GM10847 (cell line): ENCODE results near the gene DNAJC15.

ENCODE experiments used
- POLR2A ChIP-seq: IDR thresholded peaks from 2 replicates; pipeline ENCODE4 v1.6.1; 2011; ENCODE audit not compliant: insufficient read length; ENCODE audit errors: extremely low read depth

DNAJC15 gene

GRCh38 chr13:43143591-43143990, 120.2 kb downstream of the DNAJC15 start:
- TF ChIP-seq POLR2A: no peak

DNA sequence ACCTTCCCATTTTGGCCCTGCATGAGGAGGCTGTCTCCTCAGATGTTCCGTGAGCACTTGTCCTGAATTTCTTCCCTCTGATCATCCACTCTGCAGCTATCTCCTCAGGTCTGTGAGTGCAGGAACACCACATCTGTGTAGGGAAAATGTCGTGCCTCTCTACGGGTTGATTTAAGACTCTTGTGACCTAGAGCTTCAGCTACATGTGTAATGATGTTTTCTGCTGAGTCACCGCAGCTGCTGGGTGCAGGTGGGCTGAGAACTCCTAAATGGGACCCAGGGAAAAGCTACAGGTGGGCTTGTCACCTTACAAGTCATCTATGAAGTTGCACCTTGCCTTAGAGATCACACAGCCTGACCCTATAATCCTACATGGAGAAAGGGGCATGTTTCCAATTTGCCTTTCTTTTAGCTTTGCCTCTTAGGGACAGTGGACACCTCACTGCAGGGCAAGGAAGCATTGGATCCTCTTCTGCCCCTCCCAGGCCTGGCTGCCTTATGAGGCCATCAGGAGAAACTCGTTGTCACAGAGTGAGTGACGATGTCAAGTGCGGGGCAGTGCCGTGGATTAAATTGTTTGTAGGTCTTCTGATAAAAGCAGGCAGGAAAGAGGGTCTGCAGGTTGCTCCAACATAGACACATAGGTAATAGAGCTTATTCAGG, 122.3 kb downstream of the DNAJC15 start:
- no peak for TF ChIP-seq POLR2A

- no peak for TF ChIP-seq POLR2A
Observed at GRCh38 chr13:43146400-43146799, 123.0 kb downstream of the DNAJC15 start.

DNA sequence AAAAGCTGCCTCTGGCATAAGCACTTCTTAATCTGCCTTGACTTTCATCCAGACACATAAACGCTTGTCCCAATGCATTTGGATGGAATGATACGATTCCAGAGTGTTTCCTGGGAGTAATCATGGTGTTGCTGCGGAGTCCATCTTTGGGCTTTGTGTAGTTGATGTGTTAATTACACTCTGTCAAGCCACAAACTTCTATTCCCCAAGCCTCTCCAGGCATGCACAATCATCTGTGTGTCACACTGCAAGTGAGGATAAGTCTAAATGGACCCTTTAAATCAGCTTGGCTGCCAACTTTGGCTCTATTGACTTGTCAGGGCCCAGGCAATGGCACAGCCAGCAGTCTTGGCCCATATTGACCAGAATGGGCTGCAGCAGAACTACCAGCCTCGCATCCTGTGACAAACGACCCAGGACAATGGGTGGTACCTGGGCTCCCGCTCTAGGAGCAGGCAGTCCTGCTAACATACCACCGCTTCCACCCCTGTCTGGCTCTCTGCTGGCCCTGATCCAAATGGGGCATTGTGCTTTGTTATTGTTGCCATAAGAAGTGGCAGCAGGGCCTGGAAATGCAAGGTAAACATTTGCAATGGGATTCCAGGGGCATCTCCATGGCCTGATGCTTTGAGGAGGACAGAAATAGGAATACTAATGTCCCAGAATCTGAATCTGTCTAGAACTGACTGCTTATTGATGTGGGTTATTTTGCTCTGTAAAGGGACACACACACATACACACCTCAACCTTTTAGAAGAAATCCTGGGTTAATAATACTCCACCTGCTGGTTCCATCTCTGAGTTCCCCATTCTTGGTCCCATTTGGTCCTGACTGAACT, 127.2 kb downstream of the DNAJC15 start:
- TF ChIP-seq POLR2A: no peak

DNA sequence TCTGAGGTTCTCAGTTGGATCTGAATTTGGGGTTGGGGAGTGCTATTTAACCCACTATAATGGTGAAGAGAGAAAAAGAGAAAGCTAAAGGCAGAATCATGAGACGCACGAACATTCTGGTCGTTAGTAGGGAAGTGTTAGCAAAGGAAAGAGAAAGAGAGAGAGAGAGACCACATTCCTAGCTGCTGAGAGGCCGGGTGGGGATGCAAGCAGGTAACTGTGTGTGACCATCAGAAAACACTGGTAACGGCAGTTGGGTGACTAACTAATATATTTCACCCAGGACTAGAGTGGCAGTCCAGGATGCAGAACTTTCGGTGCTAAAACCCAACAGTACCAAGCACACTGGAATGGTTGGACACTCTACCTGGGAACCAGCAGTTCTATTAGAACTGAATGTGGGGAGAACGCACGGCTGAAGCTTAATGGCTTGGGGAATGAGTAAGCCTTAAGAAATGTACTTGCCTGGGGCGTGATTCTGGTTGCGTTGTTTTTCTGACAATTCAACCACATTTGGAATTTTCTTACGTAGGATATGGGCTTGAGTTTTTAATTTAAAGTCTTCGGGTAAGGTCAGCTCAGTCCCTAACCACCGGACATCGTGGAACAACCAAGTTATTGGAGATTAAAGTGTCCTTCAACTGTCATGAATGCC, 130.2 kb downstream of the DNAJC15 start:
- no peak for TF ChIP-seq POLR2A

GRCh38 chr13:43154156-43154651, 130.8 kb downstream of the DNAJC15 start:
- no peak for TF ChIP-seq POLR2A

- TF ChIP-seq POLR2A: no peak
Observed at GRCh38 chr13:43154839-43155238, 131.5 kb downstream of the DNAJC15 start.

DNA sequence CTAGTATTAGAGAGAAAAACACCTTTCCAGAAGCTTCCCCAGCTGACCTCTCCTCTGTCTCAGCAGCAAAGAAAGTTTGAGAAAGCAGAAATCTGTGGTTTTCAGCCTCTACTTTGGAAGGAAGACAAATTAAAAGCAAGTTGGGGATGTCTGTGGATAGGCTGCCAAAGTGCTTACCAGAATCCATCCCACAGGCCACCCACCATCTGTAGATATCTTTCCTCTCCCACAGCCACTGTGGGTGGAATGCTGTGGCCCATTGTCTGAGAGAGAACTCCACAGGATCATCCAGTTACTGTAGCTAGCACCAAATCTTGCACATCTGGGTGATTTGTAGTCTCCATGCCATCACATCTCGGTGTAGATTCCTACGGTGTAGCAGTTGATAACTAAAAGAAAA, 133.5 kb downstream of the DNAJC15 start:
- TF ChIP-seq POLR2A: no peak

DNA sequence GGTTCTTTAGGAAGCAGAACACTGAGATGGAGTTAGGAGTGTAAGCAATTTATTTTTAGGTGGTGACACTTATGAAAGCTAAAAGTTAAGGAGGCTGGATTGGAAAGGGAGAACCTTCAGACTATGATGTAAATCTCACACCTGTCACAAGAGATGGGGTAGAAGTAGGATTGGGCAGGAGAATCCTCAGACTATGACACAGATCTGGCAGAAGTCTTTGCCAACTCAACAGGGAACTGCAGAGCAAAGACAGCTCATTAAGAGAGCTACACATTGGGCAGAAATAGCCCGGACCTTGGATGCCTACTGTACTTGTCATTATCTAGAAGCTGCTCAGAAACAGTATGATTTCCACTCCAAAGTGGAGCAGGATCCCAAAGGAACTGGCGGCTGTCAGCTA, 134.4 kb downstream of the DNAJC15 start:
- TF ChIP-seq POLR2A: no peak

GRCh38 chr13:43158516-43158915, 135.1 kb downstream of the DNAJC15 start:
- no peak for TF ChIP-seq POLR2A

GRCh38 chr13:43159026-43159461, 135.7 kb downstream of the DNAJC15 start:
- TF ChIP-seq POLR2A: no peak
